ENCODE results near the gene ZMIZ1.

- TF ChIP-seq CTCF (IDR thresholded peaks at IDR 0.05): no peak
- TF ChIP-seq POLR2A (IDR thresholded peaks at IDR 0.05): peak in 1 of 2 donors; percentile 12
These were observed 173.3 kb downstream of the ZMIZ1 start for GRCh38 chr10:79241990-79242619.
